Endothelial cell of umbilical vein (primary cell): Measurements from ENCODE around the gene VIP. TPM values are rescaled to one million over a fixed set of nuclear protein-coding genes. Genes with fewer than 3 reads are reported as not detected.
A peak's percentile ranks its signal among the peaks of the same experiment; 100 is the strongest.

Source experiments
- BruUV-seq: library from RNA; stranded (reverse); fragments of 400-500 nt; replicated peaks from 2 replicates; lab custom pipeline; 2021; lab: Mats Ljungman, UMichigan
- CTCF ChIA-PET: fragments of 300-600, 350-600 bp; sonication (Branson Sonifier 250); formaldehyde crosslinking; loops from one replicate; lab custom pipeline; 2021; ENCODE audit warnings: antibody characterized with exemption, inconsistent platforms; lab: Charles Lee
- POLR2A ChIA-PET: fragments of 300-600, 350-600 bp; sonication (Branson Sonifier 250); formaldehyde crosslinking; loops from one replicate; lab custom pipeline; 2021; ENCODE audit warnings: antibody characterized with exemption, inconsistent platforms; lab: Charles Lee
- DNase-seq: peaks from one replicate; pipeline ENCODE4 v3.0.0-alpha.2; 2011; ENCODE audit warnings: low read depth, low spot score
- FAIRE-seq: peaks from 2 replicates; lab custom pipeline; 2011; peaks lifted over from hg19 to GRCh38; lab: Jason Lieb, UNC
- H2AFZ ChIP-seq: 2 replicates; pipeline ENCODE4 v1.6.0; 2012; ENCODE audit warnings: low read depth, low read length, control low read depth, inconsistent platforms
- H3K27ac ChIP-seq: 2 replicates; pipeline ENCODE4 v1.5.1; 2011; ENCODE audit warnings: low read depth, mild to moderate bottlenecking, control low read depth, low read length, moderate library complexity; ENCODE audit not compliant: insufficient read depth
- H3K27me3 ChIP-seq, 2 experiments: 2 replicates each; pipeline versions ENCODE4 v1.6.0 to v1.6.1; 2011; ENCODE audit warnings: low read length in 2 of 2, mixed read lengths in 1 of 2; ENCODE audit not compliant: control insufficient read depth in 2 of 2, insufficient read depth in 2 of 2
- H3K36me3 ChIP-seq, 2 experiments: 2 replicates in 1 of 2; 3 replicates in 1 of 2; pipeline ENCODE4 v1.5.1; 2011; ENCODE audit warnings: low read length in 2 of 2, mild to moderate bottlenecking in 1 of 2, moderate library complexity in 1 of 2; ENCODE audit not compliant: control insufficient read depth in 2 of 2, insufficient read depth in 2 of 2; ENCODE audit errors: extremely low read depth in 1 of 2
- H3K4me1 ChIP-seq: 3 replicates; pipeline ENCODE4 v1.5.1; 2011; ENCODE audit warnings: mild to moderate bottlenecking, low read length; ENCODE audit not compliant: control insufficient read depth, insufficient read depth; ENCODE audit errors: extremely low read depth
- H3K4me2 ChIP-seq: 2 replicates; pipeline ENCODE4 v1.6.1; 2011; ENCODE audit warnings: low read length, control low read depth, mixed read lengths; ENCODE audit not compliant: insufficient read depth
- H3K4me3 ChIP-seq, 3 experiments: fragments of 200-600 bp in 1 of 3; sonication (generic), shearing (Covaris generic) in 1 of 3; replicated peaks in 1 of 3; 2 replicates each; pipeline ENCODE4 v1.5.1; 2011 to 2016; ENCODE audit warnings: control low read depth in 3 of 3, low read length in 3 of 3, mild to moderate bottlenecking in 2 of 3, inconsistent platforms in 1 of 3, low read depth in 1 of 3, moderate library complexity in 1 of 3; ENCODE audit not compliant: insufficient read depth in 1 of 3
- H3K79me2 ChIP-seq: 2 replicates; pipeline ENCODE4 v1.6.0; 2012; ENCODE audit warnings: low read length, inconsistent platforms; ENCODE audit not compliant: control insufficient read depth, insufficient read depth
- H3K9ac ChIP-seq: replicated peaks from 2 replicates; pipeline ENCODE3; 2011; ENCODE audit warnings: low read length, control low read depth; ENCODE audit not compliant: insufficient read depth; ENCODE audit errors: extremely low read depth
- H3K9me1 ChIP-seq: replicated peaks from 3 replicates; pipeline ENCODE4 v1.6.0; 2011; ENCODE audit warnings: mild to moderate bottlenecking, low read length; ENCODE audit not compliant: control insufficient read depth, insufficient read depth; ENCODE audit errors: extremely low read depth
- H3K9me3 ChIP-seq: replicated peaks from 2 replicates; pipeline ENCODE4 v1.5.1; 2012; ENCODE audit warnings: low read length, inconsistent platforms; ENCODE audit not compliant: control insufficient read depth, insufficient read depth
- H4K20me1 ChIP-seq: replicated peaks from 2 replicates; pipeline ENCODE3; 2011; ENCODE audit warnings: mild to moderate bottlenecking, low read length; ENCODE audit not compliant: control insufficient read depth, insufficient read depth; ENCODE audit errors: extremely low read depth
- CTCF ChIP-seq, 2 donors: IDR thresholded peaks; 1 replicate in 1 of 2; 2 replicates in 1 of 2; pipeline ENCODE4 v1.5.1; 2011; ENCODE audit warnings: low read length in 2 of 2, mild to moderate bottlenecking in 2 of 2, moderate library complexity in 2 of 2, control low read depth in 1 of 2, inconsistent platforms in 1 of 2, low read depth in 1 of 2; ENCODE audit not compliant: insufficient read depth in 1 of 2; ENCODE audit errors: extremely low read depth in 1 of 2
- EZH2 ChIP-seq: IDR thresholded peaks from 2 replicates; pipeline ENCODE4 v1.6.1; 2012; ENCODE audit warnings: borderline replicate concordance, low read depth, mild to moderate bottlenecking, moderate library complexity, low read length, inconsistent platforms; ENCODE audit not compliant: severe bottlenecking
- FOS ChIP-seq: IDR thresholded peaks from 2 replicates; pipeline ENCODE4 v1.6.1; 2011; ENCODE audit warnings: mild to moderate bottlenecking, low read length, moderate library complexity, borderline replicate concordance; ENCODE audit not compliant: insufficient read depth
- GATA2 ChIP-seq: IDR thresholded peaks from 2 replicates; pipeline ENCODE4 v1.7.0; 2011; ENCODE audit warnings: low read depth, mild to moderate bottlenecking, moderate library complexity, mixed read lengths, low read length; ENCODE audit not compliant: insufficient read length, insufficient read depth
- JUN ChIP-seq: IDR thresholded peaks from 2 replicates; pipeline ENCODE4 v1.6.1; 2011; ENCODE audit warnings: borderline replicate concordance, low read depth; ENCODE audit not compliant: insufficient read length, insufficient read depth
- MYC ChIP-seq: IDR thresholded peaks from one replicate; pipeline ENCODE4 v1.6.1; 2011; ENCODE audit warnings: mild to moderate bottlenecking, low read depth, low read length
- POLR2A ChIP-seq: IDR thresholded peaks from 2 replicates; pipeline ENCODE4 v1.6.1; 2012; ENCODE audit warnings: low read depth, mild to moderate bottlenecking, control low read depth, low read length
- POLR2AphosphoS5 ChIP-seq: IDR thresholded peaks from 2 replicates; pipeline ENCODE4 v1.6.1; 2012; ENCODE audit warnings: low read depth, mild to moderate bottlenecking, control low read depth, low read length, moderate library complexity; ENCODE audit not compliant: insufficient read depth
- dilution Hi-C: fragments of 300-500 bp; cut with MboI; formaldehyde crosslinking; loops from one replicate; pipeline ENCODE4 v1.15.0; 2019; ENCODE audit warnings: low sequenced_read_pairs; ENCODE audit not compliant: extremely low pct_ligation_motif_present
- intact Hi-C: fragments of 100-400 bp; cut with micrococcal nuclease; formaldehyde crosslinking; loops from one replicate; pipeline ENCODE4 v1.10.0; 2022
- polyA plus RNA-seq, 4 experiments: library from polyadenylated mRNA; depleted of rRNA in 3 of 4; stranded (reverse) in 3 of 4; unstranded in 1 of 4; fragments of >200 nt; gene quantifications; 2 replicates each; pipeline versions ENCODE4 v1.2.1 to v1.2.3, GENCODE V29; 2011 to 2012; ENCODE audit warnings: missing spikeins in 1 of 4
- total RNA-seq: library from RNA; stranded (reverse); gene quantifications from 2 replicates; pipeline ENCODE4 v1.2.3, GENCODE V29; 2021
- TF ChIP-seq, protein P1 (sequence below): IDR thresholded peaks from 2 replicates; pipeline ENCODE4 v1.6.1; 2011; ENCODE audit not compliant: insufficient read depth, insufficient read length

The VIP gene
- total and polyA plus RNA-seq, 2 donors (not counting 3 experiments of a cell fraction or from before 2014, with no cell fraction given), result 0.70 to 2.0 TPM

DNA sequence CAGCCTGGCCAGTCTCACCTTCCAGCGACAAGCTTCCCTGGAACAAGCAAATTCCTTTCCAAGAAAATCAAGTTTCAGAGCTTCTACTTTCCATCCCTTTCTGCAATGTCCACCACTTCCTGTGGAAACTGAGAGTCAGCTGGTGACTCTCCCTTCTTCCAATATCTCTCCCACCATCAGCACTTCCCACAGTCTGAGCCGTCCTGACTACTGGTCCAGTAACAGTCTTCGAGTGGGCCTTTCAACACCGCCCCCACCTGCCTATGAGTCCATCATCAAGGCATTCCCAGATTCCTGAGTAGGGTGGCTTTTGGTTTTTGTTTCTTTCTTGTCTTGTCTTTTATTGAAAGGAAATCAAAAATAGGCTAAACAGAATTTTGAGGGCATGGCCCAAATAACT, 28.6 kb upstream of the VIP start:
- peaks cover 43% of the 10 kb centered on the region for H3K4me1 ChIP-seq
- TSS peak; percentile 19 for BruUV-seq
- H3K79me2 ChIP-seq, result peaks cover 57% of the 10 kb centered on the region
- H2AFZ ChIP-seq, result no peak overlapping the region
- H3K9ac ChIP-seq, result no peak overlapping the region
- H3K27me3 ChIP-seq, result no peaks in the 10 kb centered on the region
- no peak overlapping the region for H3K4me3 ChIP-seq
- CTCF ChIA-PET, result interaction anchor here (1.5 kb wide), 1 partner anchor 15 kb away, joined by 3 read pairs; no protein-coding TSS in a partner anchor
- DNase-seq, result no peak
- H3K9me1 ChIP-seq, result no peaks in the 10 kb centered on the region
- H3K4me2 ChIP-seq, result no peak overlapping the region
- peak overlapping the region; percentile 86 for H3K27ac ChIP-seq
- no peak for TF ChIP-seq MYC
- TF ChIP-seq, protein P1, sequence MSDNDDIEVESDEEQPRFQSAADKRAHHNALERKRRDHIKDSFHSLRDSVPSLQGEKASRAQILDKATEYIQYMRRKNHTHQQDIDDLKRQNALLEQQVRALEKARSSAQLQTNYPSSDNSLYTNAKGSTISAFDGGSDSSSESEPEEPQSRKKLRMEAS, result no peak
- TF ChIP-seq JUN, result no peak
- TF ChIP-seq GATA2, result no peak
- no peak for TF ChIP-seq POLR2A
- no peak for TF ChIP-seq EZH2
- no peak for TF ChIP-seq CTCF (IDR thresholded peaks at IDR 0.05; ENCODE audit: extremely low read depth in 1 of 2, insufficient read depth in 1 of 2, low read depth in 1 of 2, low read length in 2 of 2)
- TF ChIP-seq FOS, result no peak
- TF ChIP-seq POLR2AphosphoS5, result no peak
- intact Hi-C loops, result loop anchor here (1.0 kb wide), 3 partner anchors 20 to 49 kb away; partner anchors contain the start of gene MYCT1
- dilution Hi-C loops, result no loop called here
- FAIRE-seq, result no peak
- no peaks in the 10 kb centered on the region for H3K9me3 ChIP-seq
- POLR2A ChIA-PET, result interaction anchor here (3.2 kb wide), 1 partner anchor 21 kb away, joined by 15 read pairs; no protein-coding TSS in a partner anchor
- H3K36me3 ChIP-seq, result peaks cover 10 to 15% of the 10 kb centered on the region in 2 experiments
- peaks cover 2% of the 10 kb centered on the region for H4K20me1 ChIP-seq
